H1 (cell line): ENCODE measurements around the gene ZNF808.
"Not testable (repeated sequence)": the region's sequence is repeated elsewhere in the genome, so short reads cannot be mapped to it uniquely, and the experiment has no call there.

ENCODE experiments used
- ATF2 ChIP-seq: IDR thresholded peaks from 2 replicates; pipeline ENCODE4 v1.6.1; 2012; ENCODE audit warnings: low read length, inconsistent platforms
- CBX8 ChIP-seq: fragments of 300-800, 300-1000 bp; sonication (generic); IDR thresholded peaks from 2 replicates; pipeline ENCODE4 v1.7.1; 2016; ENCODE audit warnings: low read depth, low read length, borderline replicate concordance
- CTCF ChIP-seq, 3 experiments: IDR thresholded peaks; 1 replicate in 2 of 3; 2 replicates in 1 of 3; pipeline versions ENCODE4 v1.5.1 to v1.6.1; 2011; ENCODE audit warnings: low read length in 3 of 3, mild to moderate bottlenecking in 3 of 3, inconsistent platforms in 2 of 3, low read depth in 1 of 3, moderate library complexity in 1 of 3; ENCODE audit not compliant: insufficient read depth in 1 of 3; ENCODE audit errors: control extremely low read depth in 1 of 3
- EGR1 ChIP-seq: IDR thresholded peaks from 2 replicates; pipeline ENCODE4 v1.6.1; 2011; ENCODE audit warnings: low read depth, low read length, borderline replicate concordance
- EP300 ChIP-seq, 2 experiments: IDR thresholded peaks; 1 replicate in 1 of 2; 2 replicates in 1 of 2; pipeline ENCODE4 v1.6.1; 2011 to 2012; ENCODE audit warnings: low read depth in 2 of 2, low read length in 2 of 2, mild to moderate bottlenecking in 2 of 2, borderline replicate concordance in 1 of 2, inconsistent platforms in 1 of 2, moderate library complexity in 1 of 2
- EZH2 ChIP-seq: fragments of 200-600 bp; sonication (generic); IDR thresholded peaks from 2 replicates; pipeline ENCODE4 v1.7.1; 2012; ENCODE audit warnings: low read depth, mild to moderate bottlenecking, moderate library complexity, low read length, inconsistent platforms; ENCODE audit not compliant: severe bottlenecking
- PHF8 ChIP-seq: fragments of 200-600 bp; sonication (generic); conservative IDR thresholded peaks from 2 replicates; pipeline ENCODE4 v1.7.1; 2012; ENCODE audit warnings: low read depth, mild to moderate bottlenecking, inconsistent platforms, low read length, moderate library complexity
- RBBP5 ChIP-seq: IDR thresholded peaks from 2 replicates; pipeline ENCODE4 v1.7.1; 2012; ENCODE audit warnings: low read depth, mild to moderate bottlenecking, inconsistent platforms, low read length, moderate library complexity, borderline replicate concordance
- RNF2 ChIP-seq: fragments of 200-900, 300-1000 bp; sonication (generic); IDR thresholded peaks from 2 replicates; pipeline ENCODE4 v1.7.1; 2016; ENCODE audit warnings: borderline replicate concordance, low read depth, mild to moderate bottlenecking, antibody characterized with exemption, low read length; ENCODE audit not compliant: poor library complexity, severe bottlenecking; ENCODE audit errors: missing control alignments
- SP2 ChIP-seq: IDR thresholded peaks from 2 replicates; pipeline ENCODE4 v1.6.1; 2012; ENCODE audit warnings: mild to moderate bottlenecking, low read length, inconsistent platforms
- USF2 ChIP-seq: IDR thresholded peaks from 2 replicates; pipeline ENCODE4 v1.6.1; 2011; ENCODE audit warnings: low read length, improper control_type of control experiment
- TF ChIP-seq, protein P1 (sequence below): IDR thresholded peaks from 2 replicates; pipeline ENCODE4 v1.6.1; 2011; ENCODE audit warnings: low read depth, mild to moderate bottlenecking, low read length; ENCODE audit not compliant: insufficient read depth

GRCh38 chr19:52519175-52519574 is 8.3 kb upstream of the ZNF808 start:
- TF ChIP-seq USF2; RBBP5; CBX8; ATF2; CTCF (IDR thresholded peaks at IDR 0.05; ENCODE audit: control extremely low read depth in 1 of 3, insufficient read depth in 1 of 3, low read depth in 1 of 3, low read length in 3 of 3); EP300 (IDR thresholded peaks at IDR 0.05; ENCODE audit: borderline replicate concordance in 1 of 2, low read depth in 2 of 2, low read length in 2 of 2); EZH2; PHF8; EGR1; SP2; RNF2: not testable (repeated sequence)
- TF ChIP-seq, protein P1, sequence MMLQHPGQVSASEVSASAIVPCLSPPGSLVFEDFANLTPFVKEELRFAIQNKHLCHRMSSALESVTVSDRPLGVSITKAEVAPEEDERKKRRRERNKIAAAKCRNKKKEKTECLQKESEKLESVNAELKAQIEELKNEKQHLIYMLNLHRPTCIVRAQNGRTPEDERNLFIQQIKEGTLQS = not testable (repeated sequence)
